RWPE1 (cell line): Measurements from ENCODE around the gene MRPS12.
"Not testable (repeated sequence)": the region's sequence is repeated elsewhere in the genome, so short reads cannot be mapped to it uniquely, and the experiment has no call there.

Experiments used
- CTCF ChIA-PET: fragments of 350-600 bp; sonication (Branson Sonifier 250); formaldehyde crosslinking; extraction: SDS; loops from one replicate; lab custom pipeline; 2021; lab: Yijun Ruan, JAX
- POLR2A ChIA-PET: fragments of 400-600 bp; formaldehyde crosslinking; extraction: SDS; loops from one replicate; lab custom pipeline; 2020; ENCODE audit warnings: antibody characterized with exemption; ENCODE audit not compliant: low non-redundant PET; lab: Yijun Ruan, JAX
- DNase-seq: peaks from one replicate; pipeline ENCODE4 v3.0.0; 2012; ENCODE audit warnings: low spot score
- H3K27ac ChIP-seq: fragments of 450-650 bp; 2 replicates; pipeline ENCODE4 v1.5.1; 2017
- TF ChIP-seq, protein P1 (sequence below): fragments of 450-650 bp; conservative IDR thresholded peaks from 2 replicates; pipeline ENCODE4 v1.5.1; 2017; ENCODE audit warnings: low read depth, mild to moderate bottlenecking

MRPS12 gene

DNA sequence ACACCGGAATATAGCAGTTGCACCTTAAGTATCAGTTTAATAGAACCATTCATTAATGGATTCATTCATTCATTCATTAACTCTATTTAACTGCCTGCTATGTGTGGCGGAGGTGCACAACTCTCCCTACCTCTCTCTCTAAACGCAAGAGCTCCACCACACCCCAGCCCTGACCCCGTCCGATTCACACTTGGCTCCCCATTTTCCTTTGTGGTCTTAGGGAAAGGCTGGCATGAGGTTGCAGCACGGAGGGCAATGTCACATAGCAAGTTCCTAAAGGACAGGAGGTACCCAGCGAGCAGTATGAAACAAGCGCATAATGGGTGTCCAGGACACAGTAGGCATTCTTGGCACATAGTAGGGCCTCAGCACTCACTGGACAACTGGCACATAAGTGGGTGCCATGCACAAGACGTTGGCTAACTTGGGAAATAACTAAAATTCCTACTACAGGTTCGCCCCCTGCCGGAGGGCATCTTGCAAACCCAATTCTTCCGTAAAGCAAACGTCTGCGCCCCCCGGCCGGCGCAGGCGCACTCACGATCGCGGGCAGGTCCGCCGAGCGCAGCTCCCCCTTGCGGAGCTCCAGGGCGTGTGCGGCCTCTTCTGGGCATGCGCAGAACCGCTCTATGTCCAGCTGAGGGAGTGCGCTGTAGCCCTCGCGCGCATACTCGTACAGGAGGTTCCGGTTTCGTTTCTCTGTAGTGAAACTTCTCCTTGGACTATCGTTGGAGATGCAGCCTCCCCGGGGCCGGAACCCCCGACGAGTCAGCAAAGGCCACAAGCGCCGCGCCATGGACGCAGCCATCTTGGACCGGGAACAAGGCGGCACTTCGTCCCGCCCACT is 592 bp upstream of the MRPS12 start, which contains the start of gene SARS2:
Gene SARS2, minus strand, starts transcription at position 835 of the 847 bp plus-strand sequence. Its CDS starts 27 bp downstream, at position 808.
- peak; percentile 98 for DNase-seq
- H3K27ac ChIP-seq = peak within 1 kb of the TSS; percentile 89
- TF ChIP-seq, protein P1, sequence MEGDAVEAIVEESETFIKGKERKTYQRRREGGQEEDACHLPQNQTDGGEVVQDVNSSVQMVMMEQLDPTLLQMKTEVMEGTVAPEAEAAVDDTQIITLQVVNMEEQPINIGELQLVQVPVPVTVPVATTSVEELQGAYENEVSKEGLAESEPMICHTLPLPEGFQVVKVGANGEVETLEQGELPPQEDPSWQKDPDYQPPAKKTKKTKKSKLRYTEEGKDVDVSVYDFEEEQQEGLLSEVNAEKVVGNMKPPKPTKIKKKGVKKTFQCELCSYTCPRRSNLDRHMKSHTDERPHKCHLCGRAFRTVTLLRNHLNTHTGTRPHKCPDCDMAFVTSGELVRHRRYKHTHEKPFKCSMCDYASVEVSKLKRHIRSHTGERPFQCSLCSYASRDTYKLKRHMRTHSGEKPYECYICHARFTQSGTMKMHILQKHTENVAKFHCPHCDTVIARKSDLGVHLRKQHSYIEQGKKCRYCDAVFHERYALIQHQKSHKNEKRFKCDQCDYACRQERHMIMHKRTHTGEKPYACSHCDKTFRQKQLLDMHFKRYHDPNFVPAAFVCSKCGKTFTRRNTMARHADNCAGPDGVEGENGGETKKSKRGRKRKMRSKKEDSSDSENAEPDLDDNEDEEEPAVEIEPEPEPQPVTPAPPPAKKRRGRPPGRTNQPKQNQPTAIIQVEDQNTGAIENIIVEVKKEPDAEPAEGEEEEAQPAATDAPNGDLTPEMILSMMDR = peak; percentile 99
- CTCF ChIA-PET = interaction anchor here (0.6 to 1.6 kb wide), 8 partner anchors 11 to 527 kb away, joined by 3 to 9 read pairs (median 4); partner anchors contain the start of gene FAM98C
- POLR2A ChIA-PET = interaction anchor here (0.5 to 1.6 kb wide), 5 partner anchors 10 to 81 kb away, joined by 3 to 8 read pairs (median 3); partner anchors contain the start of genes NFKBIB and SIRT2

DNA sequence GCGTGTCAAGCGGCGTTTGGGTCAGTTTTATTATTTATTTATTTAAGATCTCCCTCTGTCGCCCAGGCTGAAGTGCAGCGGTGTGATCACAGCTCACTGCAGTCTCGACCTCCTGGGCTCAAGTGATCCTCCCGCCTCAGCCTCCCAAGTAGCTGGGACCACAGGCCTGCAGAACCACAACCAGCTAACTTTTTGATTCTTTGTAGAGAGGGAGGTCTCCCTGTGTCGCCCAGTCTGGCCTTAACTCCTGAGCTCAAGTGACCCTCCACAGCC is 713 bp downstream of the MRPS12 start:
- TF ChIP-seq, protein P1 = no peak
- no peak for DNase-seq
- ChIA-PET POLR2A (interaction anchor here (1.1 to 1.6 kb wide), 2 partner anchors 29 to 80 kb away, joined by 3 read pairs; no protein-coding TSS in a partner anchor), CTCF (interaction anchor here (0.5 to 1.3 kb wide), 3 partner anchors 31 to 65 kb away, joined by 3 to 9 read pairs (median 5); no protein-coding TSS in a partner anchor)
- H3K27ac ChIP-seq = peak overlapping the region; percentile 89

DNA sequence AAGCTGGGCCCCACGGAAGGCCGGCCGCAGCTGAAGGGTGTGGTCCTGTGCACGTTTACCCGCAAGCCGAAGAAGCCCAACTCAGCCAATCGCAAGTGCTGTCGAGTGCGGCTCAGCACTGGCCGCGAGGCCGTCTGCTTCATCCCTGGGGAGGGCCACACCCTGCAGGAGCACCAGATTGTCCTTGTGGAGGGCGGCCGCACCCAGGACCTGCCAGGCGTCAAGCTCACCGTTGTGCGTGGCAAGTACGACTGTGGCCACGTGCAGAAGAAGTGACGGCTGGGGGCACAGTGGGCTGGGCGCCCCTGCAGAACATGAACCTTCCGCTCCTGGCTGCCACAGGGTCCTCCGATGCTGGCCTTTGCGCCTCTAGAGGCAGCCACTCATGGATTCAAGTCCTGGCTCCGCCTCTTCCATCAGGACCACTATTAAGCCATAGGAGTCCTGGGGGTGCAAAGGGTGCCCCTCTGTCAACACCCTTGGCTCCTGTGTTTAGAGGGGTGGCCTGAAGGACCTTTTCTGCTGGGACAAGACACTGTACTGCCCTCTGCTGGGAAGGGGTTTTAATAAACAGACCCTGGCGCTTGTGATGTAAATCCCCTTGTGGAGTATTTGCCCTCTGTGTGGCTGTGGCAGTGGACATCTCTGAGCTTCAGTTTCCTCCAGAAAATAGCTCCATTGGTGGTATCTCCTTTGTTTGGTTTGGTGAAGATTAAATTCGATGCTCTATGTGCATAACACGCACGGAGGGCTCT is 1.9 kb downstream of the MRPS12 start:
- TF ChIP-seq, protein P1 = peak; percentile 32; the same call in 1 of the 2 replicates
- no peak for DNase-seq
- H3K27ac ChIP-seq = peak overlapping the region; percentile 89
- POLR2A ChIA-PET = no interaction called here
- CTCF ChIA-PET = interaction anchor here (0.5 to 0.7 kb wide), 2 partner anchors 17 to 24 kb away, joined by 4 to 5 read pairs; no protein-coding TSS in a partner anchor

DNA sequence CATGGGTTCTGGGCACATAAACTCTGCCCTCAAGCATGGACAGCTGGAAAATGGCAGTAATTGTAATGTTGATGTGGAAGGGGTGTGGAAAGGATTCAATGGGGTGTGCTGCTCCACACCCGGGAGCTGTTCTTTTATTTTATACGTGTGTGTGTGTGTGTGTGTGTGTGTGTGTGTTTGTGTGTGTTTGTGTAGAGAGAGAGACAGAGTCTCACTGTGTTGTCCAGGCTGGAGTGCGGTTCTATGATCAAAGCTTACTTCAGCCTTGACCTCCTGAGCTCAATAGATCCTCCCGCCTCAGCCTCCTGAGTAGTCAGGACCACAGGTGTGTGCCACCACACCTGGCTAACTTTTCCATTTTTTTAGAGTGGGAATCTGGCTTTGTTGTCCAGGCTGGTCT is 2.8 kb downstream of the MRPS12 start:
- POLR2A ChIA-PET = interaction anchor here (0.6 kb wide), 1 partner anchor 201 kb away, joined by 3 read pairs; no protein-coding TSS in a partner anchor
- no peak for DNase-seq
- H3K27ac ChIP-seq = no peak overlapping the region
- TF ChIP-seq, protein P1 = no peak
- CTCF ChIA-PET = no interaction called here

DNA sequence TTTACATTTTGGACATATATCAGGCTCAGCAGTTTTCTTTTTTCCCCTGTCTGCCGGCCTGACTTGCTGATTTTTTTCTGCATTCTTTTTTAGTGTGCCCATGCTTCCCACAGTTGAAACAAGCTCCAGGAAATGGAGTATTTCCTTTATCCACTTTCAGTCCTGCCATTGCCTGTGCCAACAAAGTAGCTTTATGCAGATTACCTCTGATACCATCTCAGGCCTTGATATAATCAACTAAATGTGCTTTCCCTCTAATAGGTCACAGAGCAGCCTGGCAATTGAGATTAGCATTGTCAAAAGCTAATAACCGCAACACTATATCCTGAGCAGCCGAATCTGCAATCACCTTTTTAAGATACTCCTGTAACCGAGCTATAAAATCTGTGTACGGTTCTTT is 9.2 kb downstream of the MRPS12 start:
- DNase-seq = no peak
- no peak overlapping the region for H3K27ac ChIP-seq
- TF ChIP-seq, protein P1 = no peak
- ChIA-PET POLR2A (interaction anchor here (0.5 kb wide), 1 partner anchor 9 kb away, joined by 4 read pairs; the partner anchor contains the start of genes MRPS12 and SARS2), CTCF (interaction anchor here (1.1 kb wide), 1 partner anchor 22 kb away, joined by 3 read pairs; no protein-coding TSS in a partner anchor)

DNA sequence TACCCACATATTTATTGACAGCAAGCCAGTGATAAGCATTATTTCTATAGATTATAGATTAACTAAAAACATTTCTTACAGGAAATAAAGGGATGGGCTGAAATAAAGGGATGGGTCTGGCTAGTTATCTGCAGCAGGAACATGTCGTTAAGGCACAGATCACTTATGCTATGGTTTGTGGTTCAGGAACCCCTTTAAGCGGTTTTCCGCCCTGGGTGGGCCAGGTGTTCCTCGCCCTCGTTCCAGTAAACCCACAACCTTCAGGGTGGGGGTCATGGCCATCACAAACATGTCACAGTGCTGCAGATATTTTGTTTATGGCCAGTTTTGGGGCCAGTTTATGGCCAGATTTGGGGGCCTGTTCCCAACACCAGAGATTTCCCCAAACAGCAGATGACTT is 10.7 kb downstream of the MRPS12 start:
- H3K27ac ChIP-seq, DNase-seq, CTCF ChIA-PET, POLR2A ChIA-PET: not testable (repeated sequence)
